ENCODE data around the gene TTLL10.
"Not testable (repeated sequence)": the region's sequence is repeated elsewhere in the genome, so short reads cannot be mapped to it uniquely, and the experiment has no call there.

Gene TTLL10

GRCh38 chr1:1141911-1142250 is 31.8 kb upstream of the TTLL10 start:
- DNase-seq = no peak

- not testable (repeated sequence) for DNase-seq
Observed at GRCh38 chr1:1142352-1142751, 31.3 kb upstream of the TTLL10 start.

- DNase-seq = no peak
Observed at GRCh38 chr1:1142844-1143243, 30.8 kb upstream of the TTLL10 start.

- DNase-seq = no peak
Observed at GRCh38 chr1:1143636-1144035, 30.0 kb upstream of the TTLL10 start.

- peak; percentile 84 for DNase-seq
Observed at GRCh38 chr1:1144122-1144842, 29.4 kb upstream of the TTLL10 start.

- DNase-seq = no peak
Observed at GRCh38 chr1:1144843-1145546, 28.7 kb upstream of the TTLL10 start.

GRCh38 chr1:1145547-1145914 is 28.1 kb upstream of the TTLL10 start:
- no peak for DNase-seq

GRCh38 chr1:1146026-1146425 is 27.7 kb upstream of the TTLL10 start:
- no peak for DNase-seq

- DNase-seq = no peak
Observed at GRCh38 chr1:1146596-1146995, 27.1 kb upstream of the TTLL10 start.

- no peak for DNase-seq
Observed at GRCh38 chr1:1148061-1148460, 25.6 kb upstream of the TTLL10 start.

GRCh38 chr1:1148569-1148968 is 25.1 kb upstream of the TTLL10 start:
- no peak for DNase-seq

GRCh38 chr1:1149416-1149815 is 24.3 kb upstream of the TTLL10 start:
- DNase-seq = no peak

GRCh38 chr1:1150100-1150499 is 23.6 kb upstream of the TTLL10 start:
- no peak for DNase-seq

- no peak for DNase-seq
Observed at GRCh38 chr1:1151306-1151705, 22.4 kb upstream of the TTLL10 start.

GRCh38 chr1:1152431-1152830 is 21.2 kb upstream of the TTLL10 start:
- DNase-seq = not testable (repeated sequence)

- not testable (repeated sequence) for DNase-seq
Observed at GRCh38 chr1:1153215-1153614, 20.5 kb upstream of the TTLL10 start.

GRCh38 chr1:1153874-1154273 is 19.8 kb upstream of the TTLL10 start:
- no peak for DNase-seq

GRCh38 chr1:1155258-1155657 is 18.4 kb upstream of the TTLL10 start:
- DNase-seq = no peak

GRCh38 chr1:1156140-1157032 is 17.3 kb upstream of the TTLL10 start:
- DNase-seq = no peak

GRCh38 chr1:1157033-1157365 is 16.7 kb upstream of the TTLL10 start:
- DNase-seq = no peak

- DNase-seq = peak; percentile 67
Observed at GRCh38 chr1:1157426-1157913, 16.2 kb upstream of the TTLL10 start.

GRCh38 chr1:1157914-1158710 is 15.6 kb upstream of the TTLL10 start:
- DNase-seq = peak; percentile 10

All from CD4-positive, alpha-beta T cell treated with Interferon gamma for 1 hour (primary cell).